MM.1S (cell line): ENCODE results near the gene RNF224.
"Not testable (repeated sequence)": the region's sequence is repeated elsewhere in the genome, so short reads cannot be mapped to it uniquely, and the experiment has no call there.

ENCODE experiments used
- DNase-seq: peaks from one replicate; pipeline ENCODE4 v3.0.0-alpha.2; 2015
- H2AFZ ChIP-seq: fragments of 300-600 bp; sonication (generic); 2 replicates; pipeline ENCODE4 v1.6.0; 2016; ENCODE audit warnings: antibody characterized with exemption, low read length
- H3F3A ChIP-seq: fragments of 300-600 bp; sonication (generic); 2 replicates; pipeline ENCODE4 v1.6.1; 2016; ENCODE audit warnings: mild to moderate bottlenecking, antibody characterized with exemption, low read length, moderate library complexity, mixed read lengths; ENCODE audit not compliant: insufficient read depth
- H3K27ac ChIP-seq: fragments of 300-600 bp; sonication (generic); 2 replicates; pipeline ENCODE4 v1.5.1; 2016; ENCODE audit warnings: mild to moderate bottlenecking, low read length
- H3K27me3 ChIP-seq: fragments of 300-600 bp; sonication (generic); replicated peaks from 2 replicates; pipeline ENCODE4 v1.6.0; 2016; ENCODE audit warnings: low read length; ENCODE audit not compliant: insufficient read depth
- H3K36me3 ChIP-seq: fragments of 300-600 bp; sonication (generic); replicated peaks from 2 replicates; pipeline ENCODE4 v1.6.1; 2016; ENCODE audit warnings: mild to moderate bottlenecking, low read length, mixed read lengths; ENCODE audit not compliant: insufficient read depth
- H3K4me1 ChIP-seq: fragments of 300-600 bp; sonication (generic); 2 replicates; pipeline ENCODE4 v1.6.1; 2016; ENCODE audit warnings: low read length, mixed read lengths
- H3K4me2 ChIP-seq: fragments of 300-600 bp; sonication (generic); 2 replicates; pipeline ENCODE4 v1.6.0; 2016; ENCODE audit warnings: low read depth, low read length
- H3K4me3 ChIP-seq: fragments of 300-600 bp; sonication (generic); 2 replicates; pipeline ENCODE4 v1.5.1; 2016; ENCODE audit warnings: low read length, mixed read lengths
- H3K79me2 ChIP-seq: fragments of 300-600 bp; sonication (generic); 2 replicates; pipeline ENCODE4 v1.6.1; 2016; ENCODE audit warnings: mixed run types, low read length, mixed read lengths
- H3K9ac ChIP-seq: fragments of 300-600 bp; sonication (generic); 2 replicates; pipeline ENCODE4 v1.6.1; 2016; ENCODE audit warnings: low read length, mixed read lengths
- H3K9me2 ChIP-seq: fragments of 300-600 bp; sonication (generic); replicated peaks from 2 replicates; pipeline ENCODE4 v1.6.1; 2016; ENCODE audit warnings: mild to moderate bottlenecking, low read length, mixed read lengths; ENCODE audit not compliant: insufficient read depth
- H3K9me3 ChIP-seq: fragments of 300-600 bp; sonication (generic); replicated peaks from 2 replicates; pipeline ENCODE4 v1.6.1; 2016; ENCODE audit warnings: mild to moderate bottlenecking, low read length, mixed read lengths; ENCODE audit not compliant: insufficient read depth
- H4K20me1 ChIP-seq: fragments of 300-600 bp; sonication (generic); 2 replicates; pipeline ENCODE4 v1.6.1; 2016; ENCODE audit warnings: mild to moderate bottlenecking, low read length, moderate library complexity, mixed read lengths; ENCODE audit not compliant: insufficient read depth
- CTCF ChIP-seq: fragments of 300-600 bp; sonication (generic); IDR thresholded peaks from 2 replicates; pipeline ENCODE4 v1.5.1; 2016; ENCODE audit warnings: antibody characterized with exemption, low read length, mixed read lengths
- EZH2 ChIP-seq: fragments of 300-600 bp; sonication (generic); optimal IDR thresholded peaks from 2 replicates; pipeline ENCODE3; 2017; ENCODE audit warnings: low read depth, mild to moderate bottlenecking, antibody characterized with exemption, low read length, mixed read lengths
- EZH2phosphoT487 ChIP-seq: fragments of 300-600 bp; sonication (generic); IDR thresholded peaks from 2 replicates; pipeline ENCODE4 v1.6.1; 2018; ENCODE audit warnings: antibody characterized with exemption, low read length

The RNF224 gene

GRCh38 chr9:137242269-137243203 is 15.2 kb downstream of the RNF224 start:
- Histone ChIP-seq H3K9ac (peak overlapping the region; percentile 82), H3K27me3 (no peaks in the 10 kb centered on the region), H4K20me1 (peaks cover 16% of the 10 kb centered on the region), H3K4me3 (peak overlapping the region; percentile 81), H3K36me3 (no peaks in the 10 kb centered on the region; the same call in 1 of the 2 replicates), H3K79me2 (peaks cover 31% of the 10 kb centered on the region), H3K9me3 (no peaks in the 10 kb centered on the region), H3K4me1 (peaks cover 10% of the 10 kb centered on the region; the same call in 1 of the 2 replicates), H3K27ac (no peak overlapping the region), H3K9me2 (no peaks in the 10 kb centered on the region), H3K4me2 (peak overlapping the region; percentile 92), H3F3A (peaks cover 28% of the 10 kb centered on the region; the same call in 1 of the 2 replicates), H2AFZ (no peak overlapping the region)
- no peak for DNase-seq
- TF ChIP-seq EZH2phosphoT487 (no peak), EZH2 (no peak), CTCF (no peak)

- H2AFZ ChIP-seq, H3K4me1 ChIP-seq, H3K27me3 ChIP-seq, H3K4me3 ChIP-seq, H3K4me2 ChIP-seq, H3K9ac ChIP-seq, H3K27ac ChIP-seq, H3K9me2 ChIP-seq, DNase-seq, H3K9me3 ChIP-seq, H3K36me3 ChIP-seq: not testable (repeated sequence)
- Histone ChIP-seq H3K79me2 (peaks cover 31% of the 10 kb centered on the region), H4K20me1 (peaks cover 16% of the 10 kb centered on the region), H3F3A (peaks cover 28% of the 10 kb centered on the region; the same call in 1 of the 2 replicates)
These were observed 15.9 kb downstream of the RNF224 start for GRCh38 chr9:137243266-137243625.

DNA sequence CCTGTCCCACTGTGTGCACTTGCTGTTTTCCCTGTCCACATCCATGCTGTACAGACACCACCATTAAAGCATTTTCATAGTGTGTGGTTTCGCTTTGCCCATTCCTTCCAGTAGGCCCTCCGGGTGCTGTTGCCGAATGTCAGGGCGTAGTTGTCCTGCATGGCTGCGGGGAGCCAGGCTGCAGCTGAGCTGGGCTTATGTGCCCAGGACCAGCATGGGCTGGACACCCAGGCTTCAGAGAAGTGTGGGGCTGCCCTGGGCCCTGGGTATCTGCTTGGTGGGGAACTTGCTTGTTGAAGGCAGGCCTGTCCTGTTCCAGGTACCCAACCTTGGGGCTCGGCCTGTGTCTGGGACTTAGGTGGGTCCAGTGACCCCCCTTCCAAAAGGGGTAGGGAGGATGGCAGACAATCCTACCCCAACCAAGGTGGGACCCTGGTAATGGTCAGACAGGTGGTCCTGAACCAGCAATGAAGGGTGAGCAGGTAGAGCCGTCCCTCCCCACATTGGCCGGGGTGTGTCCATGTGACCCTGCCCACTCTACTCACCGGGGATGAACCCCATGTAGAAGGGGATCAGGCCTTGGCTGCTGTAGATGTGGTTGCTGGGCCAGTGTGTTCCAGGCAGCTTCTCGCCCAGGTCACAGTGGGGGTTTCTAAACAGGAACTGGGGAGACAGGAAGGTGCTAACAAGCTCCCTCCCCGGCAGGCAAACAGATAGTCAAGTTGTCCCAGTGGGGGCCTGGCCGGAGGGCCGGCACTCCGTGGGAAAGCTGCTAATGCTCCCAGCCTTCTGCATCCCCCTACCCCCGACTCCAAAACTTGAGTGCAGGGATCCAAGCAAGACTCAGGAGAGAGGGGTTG is 16.6 kb downstream of the RNF224 start:
- H3K9me2 ChIP-seq = no peaks in the 10 kb centered on the region
- H3K27me3 ChIP-seq = no peaks in the 10 kb centered on the region
- no peak for DNase-seq
- H3K27ac ChIP-seq = no peak overlapping the region
- no peak overlapping the region for H2AFZ ChIP-seq
- H3K9ac ChIP-seq = no peak overlapping the region
- H3K4me3 ChIP-seq = no peak overlapping the region
- no peaks in the 10 kb centered on the region; the same call in 1 of the 2 replicates for H3K36me3 ChIP-seq
- H3K4me2 ChIP-seq = no peak overlapping the region
- H3F3A ChIP-seq = peaks cover 28% of the 10 kb centered on the region; the same call in 1 of the 2 replicates
- peaks cover 16% of the 10 kb centered on the region for H4K20me1 ChIP-seq
- H3K4me1 ChIP-seq = peaks cover 10% of the 10 kb centered on the region; the same call in 1 of the 2 replicates
- H3K79me2 ChIP-seq = peaks cover 27% of the 10 kb centered on the region
- no peaks in the 10 kb centered on the region for H3K9me3 ChIP-seq
- TF ChIP-seq EZH2phosphoT487 (no peak), EZH2 (no peak), CTCF (no peak)
